Psoas muscle (tissue), 8 donors: ENCODE data around the gene PHKG1. TPM values are rescaled to one million over a fixed set of nuclear protein-coding genes. Genes with fewer than 3 reads are reported as not detected.
"Not testable (repeated sequence)": the region's sequence is repeated elsewhere in the genome, so short reads cannot be mapped to it uniquely, and the experiment has no call there.

ENCODE experiments used
- ATAC-seq, 4 donors: fragments of 200-7000 bp; cut with Tn5 transposase; one replicate each; pipeline ENCODE4 v1.9.1; 2020; ENCODE audit warnings: moderate library complexity in 3 of 4, mild to moderate bottlenecking in 2 of 4
- DNase-seq, 2 donors: peaks; one replicate each; pipeline ENCODE4 v3.0.0-alpha.2; 2020
- H3K27ac ChIP-seq: fragments of 200-600 bp; one replicate; pipeline ENCODE4 v1.8.0; 2022
- H3K27me3 ChIP-seq, 3 donors: fragments of 200-600 bp in 1 of 3; one replicate each; pipeline versions ENCODE4 v1.6.1 to v1.8.0; 2013 to 2022; ENCODE audit warnings: low read length in 2 of 3, mild to moderate bottlenecking in 2 of 3, moderate library complexity in 1 of 3; ENCODE audit not compliant: insufficient read depth in 3 of 3
- H3K36me3 ChIP-seq, 2 donors: fragments of 200-600 bp in 1 of 2; one replicate each; pipeline versions ENCODE4 v1.6.1 to v1.8.0; 2013 to 2022; ENCODE audit warnings: low read depth in 1 of 2, mild to moderate bottlenecking in 1 of 2, moderate library complexity in 1 of 2; ENCODE audit not compliant: insufficient read depth in 1 of 2
- H3K4me1 ChIP-seq: fragments of 200-600 bp; one replicate; pipeline ENCODE4 v1.8.0; 2022
- H3K4me3 ChIP-seq: fragments of 200-600 bp; one replicate; pipeline ENCODE4 v1.8.0; 2022; ENCODE audit warnings: mild to moderate bottlenecking
- H3K9me3 ChIP-seq: fragments of 200-600 bp; one replicate; pipeline ENCODE4 v1.8.0; 2022
- CTCF ChIP-seq: fragments of 200-600 bp; IDR thresholded peaks from one replicate; pipeline ENCODE4 v1.8.0; 2022; ENCODE audit warnings: antibody characterized with exemption
- WGBS, 3 donors: extraction: QIAGEN DNeasy Blood & Tissue Kit; methylation state at CpG; one replicate each; pipeline versions ENCODE4 v1.1.6 to v1.1.7; 2013; 5-methylcytosine and 5-hydroxymethylcytosine counted together
- intact Hi-C, 2 donors: fragments of 100-400 bp; cut with DNase I; formaldehyde crosslinking; loops; one replicate each; pipeline versions ENCODE4 v1.11.0 to v1.14.2; 2022
- polyA plus RNA-seq, 3 donors: library from polyadenylated mRNA; stranded (reverse); fragments of 200-250 nt; gene quantifications; one replicate each; pipeline ENCODE4 v1.2.3, GENCODE V29; 2013
- total RNA-seq, 4 donors: library from RNA; stranded (reverse); fragmentation: NEBNext Ultra II Directional in 2 of 4; extraction: Animal tissue kit (Norgen Biotek cat#: 25700) in 2 of 4; gene quantifications; one replicate each; pipeline versions ENCODE4 v1.2.1 to v1.2.4, GENCODE V29; 2021 to 2023
- donor health status: healthy with polysubstance abuse.
- donor health status: DM: no; HTN: no; CAD: no; lungs with moderate emphysema.
- donor health status: Bipolar disorder and iron deficiency.
- donor health status: healthy.
- donor health status: DM: yes; HTN: yes; CAD: no.
- donor health status: DM: no; HTN: no; CAD: no.
- donor health status: DM: no; HTN: no; CAD: no.
- donor health status: DM: yes; HTN: yes; CAD: no.

The PHKG1 gene
- total and polyA plus RNA-seq, 7 donors = 9.2 to 99.6 (median 43.5) TPM

- 80 to 84% (median 83%) methylated on average over 6 of the region's 6 CpGs for WGBS, 3 donors
These were observed 28.7 kb upstream of the PHKG1 start for GRCh38 chr7:56121440-56121839.

GRCh38 chr7:56115852-56116538 is 23.2 kb upstream of the PHKG1 start, which contains the start of gene NUPR2:
TSS of gene NUPR2 (minus strand) at chr7:56116417. CDS start at chr7:56116314, 103 bp downstream.
- intact Hi-C loops = no loop called here
- peak within 1 kb of the TSS; percentile 32 for H3K4me3 ChIP-seq
- H3K4me1 ChIP-seq = no peaks in the 10 kb centered on the region
- no peak for TF ChIP-seq CTCF
- H3K27me3 ChIP-seq = peaks cover 0 to 18% (median 6%) of the 10 kb centered on the region in 3 donors
- 5 to 6% (median 6%) methylated on average over 59 to 65 of the region's 65 CpGs for WGBS, 3 donors
- DNase-seq (no peak), ATAC-seq (no peak)
- no peaks in the 10 kb centered on the region for H3K36me3 ChIP-seq
- H3K27ac ChIP-seq = no peak within 1 kb of the TSS
- H3K9me3 ChIP-seq = no peaks in the 10 kb centered on the region

More at GRCh38 chr7:56121440-56121839, 28.7 kb upstream of the PHKG1 start:
- Histone ChIP-seq H3K4me1 (no peaks in the 10 kb centered on the region), H3K27ac (no peak overlapping the region), H3K27me3 (peaks cover 0 to 8% (median 6%) of the 10 kb centered on the region in 3 donors), H3K36me3 (no peaks in the 10 kb centered on the region), H3K9me3 (no peaks in the 10 kb centered on the region), H3K4me3 (no peak overlapping the region)
- DNase-seq (no peak), ATAC-seq (no peak)
- TF ChIP-seq CTCF = no peak
- intact Hi-C loops = no loop called here

- ATAC-seq, intact Hi-C loops, DNase-seq, H3K27ac ChIP-seq, H3K36me3 ChIP-seq, H3K4me1 ChIP-seq, H3K4me3 ChIP-seq, H3K9me3 ChIP-seq: not testable (repeated sequence)
- WGBS, 3 donors = 80 to 94% (median 87%) methylated on average over 3 of the region's 3 CpGs
- H3K27me3 ChIP-seq = peaks cover 0 to 18% (median 3%) of the 10 kb centered on the region in 3 donors
These were observed 19.5 kb upstream of the PHKG1 start for GRCh38 chr7:56112244-56112643.

DNA sequence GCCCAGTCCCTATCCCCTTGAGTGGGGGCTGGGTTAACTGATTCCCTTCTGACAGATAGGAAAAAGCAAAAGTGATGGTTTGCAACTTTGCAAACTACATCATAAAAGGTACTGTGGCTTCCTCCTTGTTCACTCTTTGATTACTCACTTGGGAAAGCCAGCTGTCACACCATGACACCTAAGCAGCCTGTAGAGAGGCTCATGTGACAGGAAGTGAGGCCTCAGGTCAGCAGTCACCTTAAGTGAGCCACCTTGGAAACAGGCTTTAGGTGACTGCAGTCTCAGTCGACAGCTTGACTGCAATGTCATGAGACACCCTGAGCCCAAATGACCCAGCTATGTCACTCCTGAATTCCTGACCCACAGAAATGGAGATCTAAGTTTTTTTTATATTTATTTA is 17.9 kb upstream of the PHKG1 start:
- WGBS, 3 donors = 69 to 72% (median 72%) methylated on average over 1 of the region's 1 CpG
- peaks cover 0 to 2% (median 0%) of the 10 kb centered on the region in 3 donors for H3K27me3 ChIP-seq
- TF ChIP-seq CTCF = no peak
- ATAC-seq = no peak
- H3K9me3 ChIP-seq = no peaks in the 10 kb centered on the region
- no peak for DNase-seq
- intact Hi-C loops = no loop called here
- no peaks in the 10 kb centered on the region for H3K4me1 ChIP-seq
- H3K36me3 ChIP-seq = no peaks in the 10 kb centered on the region
- no peak overlapping the region for H3K4me3 ChIP-seq
- H3K27ac ChIP-seq = no peak overlapping the region

DNA sequence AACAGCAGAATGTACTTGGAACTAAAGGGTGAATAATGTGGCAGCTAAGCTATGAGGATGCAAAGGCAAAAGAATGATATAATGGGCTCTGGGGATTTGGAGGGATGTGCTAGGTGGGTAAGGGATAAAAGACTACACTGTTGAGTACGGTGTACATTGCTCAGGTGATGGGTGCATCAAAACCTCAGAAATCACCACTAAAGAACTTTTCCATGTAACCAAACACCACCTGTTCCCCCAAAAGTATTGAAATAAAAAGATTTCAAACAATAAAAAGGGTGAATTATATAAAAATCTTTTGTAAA is 15.2 kb upstream of the PHKG1 start:
- WGBS, 3 donors = 92 to 97% (median 96%) methylated on average over 1 of the region's 1 CpG
- intact Hi-C loops = no loop called here

More for the DNA sequence above, 15.2 kb upstream of the PHKG1 start:
- Histone ChIP-seq H3K4me1 (peaks cover 11% of the 10 kb centered on the region), H3K9me3 (no peaks in the 10 kb centered on the region), H3K27ac (no peak overlapping the region), H3K36me3 (peaks cover 8 to 20% of the 10 kb centered on the region in 2 donors), H3K27me3 (no peaks in the 10 kb centered on the region), H3K4me3 (no peak overlapping the region)
- TF ChIP-seq CTCF = no peak
- ATAC-seq = no peak
- no peak for DNase-seq
